GM23338 (cell line): Measurements from ENCODE around the gene GALNT6.

Experiments used
- EZH2 ChIP-seq: fragments of 200-600 bp; sonication (generic); IDR thresholded peaks from one replicate; pipeline ENCODE4 v1.8.0; 2017; ENCODE audit warnings: antibody characterized with exemption, mild to moderate bottlenecking, low read depth; ENCODE audit not compliant: unreplicated experiment
- NANOG ChIP-seq: IDR thresholded peaks from 2 replicates; pipeline ENCODE4 v1.6.1; 2016; ENCODE audit warnings: antibody characterized with exemption, borderline replicate concordance
- POLR2AphosphoS5 ChIP-seq: IDR thresholded peaks from 2 replicates; pipeline ENCODE4 v1.6.1; 2016; ENCODE audit warnings: antibody characterized with exemption, low read depth
- TF ChIP-seq, protein P1 (sequence below), 2 experiments: fragments of 200-600 bp in 1 of 2; sonication (generic) in 1 of 2; conservative IDR thresholded peaks; 2 replicates each; pipeline versions ENCODE4 v1.5.1 to v1.6.1; 2016 to 2017; ENCODE audit warnings: antibody characterized with exemption in 2 of 2, low read depth in 2 of 2, mild to moderate bottlenecking in 2 of 2, moderate library complexity in 1 of 2
- TF ChIP-seq, protein P2 (sequence below): IDR thresholded peaks from one replicate; pipeline ENCODE4 v1.6.1; 2018; ENCODE audit warnings: antibody characterized with exemption; ENCODE audit not compliant: unreplicated experiment

DNA sequence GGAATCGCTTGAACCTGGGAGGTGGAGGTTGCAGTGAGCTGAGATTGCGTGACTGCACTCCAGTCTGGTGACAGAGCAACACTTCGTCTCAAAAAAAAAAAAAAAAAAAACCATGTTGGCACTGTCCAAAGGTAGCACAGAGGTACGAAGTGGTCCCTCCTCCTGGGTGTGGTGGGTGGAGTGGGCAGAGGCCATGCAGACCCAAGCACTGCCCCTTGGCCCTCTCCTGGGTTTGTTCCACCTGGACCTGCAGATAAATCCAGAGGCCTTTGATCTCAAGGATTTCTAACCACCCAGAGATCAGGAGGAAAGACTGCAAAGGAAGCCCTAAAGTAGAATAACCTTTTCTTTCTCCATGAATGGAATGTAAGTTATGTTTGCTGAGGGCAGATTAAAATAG is 8.7 kb upstream of the GALNT6 start:
- TF ChIP-seq, protein P1, sequence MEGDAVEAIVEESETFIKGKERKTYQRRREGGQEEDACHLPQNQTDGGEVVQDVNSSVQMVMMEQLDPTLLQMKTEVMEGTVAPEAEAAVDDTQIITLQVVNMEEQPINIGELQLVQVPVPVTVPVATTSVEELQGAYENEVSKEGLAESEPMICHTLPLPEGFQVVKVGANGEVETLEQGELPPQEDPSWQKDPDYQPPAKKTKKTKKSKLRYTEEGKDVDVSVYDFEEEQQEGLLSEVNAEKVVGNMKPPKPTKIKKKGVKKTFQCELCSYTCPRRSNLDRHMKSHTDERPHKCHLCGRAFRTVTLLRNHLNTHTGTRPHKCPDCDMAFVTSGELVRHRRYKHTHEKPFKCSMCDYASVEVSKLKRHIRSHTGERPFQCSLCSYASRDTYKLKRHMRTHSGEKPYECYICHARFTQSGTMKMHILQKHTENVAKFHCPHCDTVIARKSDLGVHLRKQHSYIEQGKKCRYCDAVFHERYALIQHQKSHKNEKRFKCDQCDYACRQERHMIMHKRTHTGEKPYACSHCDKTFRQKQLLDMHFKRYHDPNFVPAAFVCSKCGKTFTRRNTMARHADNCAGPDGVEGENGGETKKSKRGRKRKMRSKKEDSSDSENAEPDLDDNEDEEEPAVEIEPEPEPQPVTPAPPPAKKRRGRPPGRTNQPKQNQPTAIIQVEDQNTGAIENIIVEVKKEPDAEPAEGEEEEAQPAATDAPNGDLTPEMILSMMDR (conservative IDR thresholded peaks at IDR 0.05; ENCODE audit: low read depth in 2 of 2) = no peak
- TF ChIP-seq, protein P2, sequence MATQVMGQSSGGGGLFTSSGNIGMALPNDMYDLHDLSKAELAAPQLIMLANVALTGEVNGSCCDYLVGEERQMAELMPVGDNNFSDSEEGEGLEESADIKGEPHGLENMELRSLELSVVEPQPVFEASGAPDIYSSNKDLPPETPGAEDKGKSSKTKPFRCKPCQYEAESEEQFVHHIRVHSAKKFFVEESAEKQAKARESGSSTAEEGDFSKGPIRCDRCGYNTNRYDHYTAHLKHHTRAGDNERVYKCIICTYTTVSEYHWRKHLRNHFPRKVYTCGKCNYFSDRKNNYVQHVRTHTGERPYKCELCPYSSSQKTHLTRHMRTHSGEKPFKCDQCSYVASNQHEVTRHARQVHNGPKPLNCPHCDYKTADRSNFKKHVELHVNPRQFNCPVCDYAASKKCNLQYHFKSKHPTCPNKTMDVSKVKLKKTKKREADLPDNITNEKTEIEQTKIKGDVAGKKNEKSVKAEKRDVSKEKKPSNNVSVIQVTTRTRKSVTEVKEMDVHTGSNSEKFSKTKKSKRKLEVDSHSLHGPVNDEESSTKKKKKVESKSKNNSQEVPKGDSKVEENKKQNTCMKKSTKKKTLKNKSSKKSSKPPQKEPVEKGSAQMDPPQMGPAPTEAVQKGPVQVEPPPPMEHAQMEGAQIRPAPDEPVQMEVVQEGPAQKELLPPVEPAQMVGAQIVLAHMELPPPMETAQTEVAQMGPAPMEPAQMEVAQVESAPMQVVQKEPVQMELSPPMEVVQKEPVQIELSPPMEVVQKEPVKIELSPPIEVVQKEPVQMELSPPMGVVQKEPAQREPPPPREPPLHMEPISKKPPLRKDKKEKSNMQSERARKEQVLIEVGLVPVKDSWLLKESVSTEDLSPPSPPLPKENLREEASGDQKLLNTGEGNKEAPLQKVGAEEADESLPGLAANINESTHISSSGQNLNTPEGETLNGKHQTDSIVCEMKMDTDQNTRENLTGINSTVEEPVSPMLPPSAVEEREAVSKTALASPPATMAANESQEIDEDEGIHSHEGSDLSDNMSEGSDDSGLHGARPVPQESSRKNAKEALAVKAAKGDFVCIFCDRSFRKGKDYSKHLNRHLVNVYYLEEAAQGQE = no peak
- TF ChIP-seq NANOG (no peak), POLR2AphosphoS5 (no peak), EZH2 (no peak)
